Effector memory CD8-positive, alpha-beta T cell (primary cell): Measurements from ENCODE around the gene GRID2.

ENCODE experiments used
- ATAC-seq: fragments of 150-1000 bp; cut with Tn5 transposase; replicated peaks from 2 replicates; pipeline ENCODE4 v1.10.0; 2021; ENCODE audit warnings: mild to moderate bottlenecking, moderate library complexity
- DNase-seq, 3 experiments: peaks; one replicate each; pipeline ENCODE4 v3.0.0; 2021
- H3K27ac Mint-ChIP-seq, 2 donors: one replicate each; pipeline ENCODE4 v1.8.0; 2022; ENCODE audit warnings: mild to moderate bottlenecking in 2 of 2, mixed read lengths in 2 of 2, moderate library complexity in 2 of 2
- H3K27me3 Mint-ChIP-seq, 2 donors: one replicate each; pipeline ENCODE4 v1.8.0; 2022; ENCODE audit warnings: mixed read lengths in 2 of 2
- H3K36me3 Mint-ChIP-seq: one replicate; pipeline ENCODE4 v1.8.0; 2022; ENCODE audit warnings: mild to moderate bottlenecking, moderate library complexity, mixed read lengths; ENCODE audit not compliant: insufficient read depth
- H3K4me1 Mint-ChIP-seq, 2 donors: one replicate each; pipeline ENCODE4 v1.8.0; 2022; ENCODE audit warnings: low read depth in 2 of 2, mixed read lengths in 2 of 2
- H3K4me3 Mint-ChIP-seq, 2 donors: one replicate each; pipeline ENCODE4 v1.8.0; 2022; ENCODE audit warnings: mild to moderate bottlenecking in 2 of 2, mixed read lengths in 2 of 2, moderate library complexity in 2 of 2
- H3K9me3 Mint-ChIP-seq, 2 donors: one replicate each; pipeline ENCODE4 v1.8.0; 2022; ENCODE audit warnings: mixed read lengths in 2 of 2

Gene GRID2

GRCh38 chr4:93748373-93749291 lies 1444.9 kb downstream of the GRID2 start:
- no peak overlapping the region for H3K27ac Mint-ChIP-seq
- H3K27me3 Mint-ChIP-seq = no peaks in the 10 kb centered on the region
- DNase-seq = no peak
- H3K9me3 Mint-ChIP-seq = peaks cover 6 to 7% of the 10 kb centered on the region in 2 donors
- no peaks in the 10 kb centered on the region for H3K4me1 Mint-ChIP-seq
- no peak for ATAC-seq
- peaks cover 6% of the 10 kb centered on the region for H3K36me3 Mint-ChIP-seq
- no peak overlapping the region for H3K4me3 Mint-ChIP-seq

GRCh38 chr4:93749292-93749761 lies 1445.6 kb downstream of the GRID2 start:
- Mint-ChIP-seq H3K4me3 (no peak overlapping the region), H3K27ac (no peak overlapping the region), H3K27me3 (no peaks in the 10 kb centered on the region), H3K9me3 (peaks cover 3 to 4% of the 10 kb centered on the region in 2 donors), H3K36me3 (peaks cover 6% of the 10 kb centered on the region), H3K4me1 (no peaks in the 10 kb centered on the region)
- ATAC-seq (no peak), DNase-seq (no peak)

DNA sequence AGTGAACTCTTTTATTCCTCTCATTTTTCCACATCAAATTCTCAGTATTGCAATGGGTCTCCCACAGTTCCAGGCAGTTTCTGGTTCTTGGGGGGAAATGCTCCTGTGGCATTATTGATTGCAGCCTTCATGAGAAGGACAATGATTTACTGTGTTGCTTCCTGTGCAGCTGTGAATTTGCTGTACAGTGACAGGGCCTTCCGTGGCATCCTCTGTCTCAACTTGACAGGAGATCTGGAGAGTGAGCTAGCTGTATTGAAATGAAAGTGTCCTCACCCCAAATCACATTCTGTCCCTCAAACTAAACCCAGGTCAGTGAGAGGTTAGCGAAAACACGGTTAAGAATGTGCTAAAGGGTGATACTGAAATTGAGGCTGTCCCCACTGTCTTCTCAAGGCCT lies 1447.6 kb downstream of the GRID2 start:
- H3K36me3 Mint-ChIP-seq = peaks cover 3% of the 10 kb centered on the region
- H3K27me3 Mint-ChIP-seq = no peaks in the 10 kb centered on the region
- ATAC-seq (no peak), DNase-seq (no peak)
- peaks cover 0 to 3% of the 10 kb centered on the region in 2 donors for H3K9me3 Mint-ChIP-seq
- H3K4me3 Mint-ChIP-seq = no peak overlapping the region
- H3K27ac Mint-ChIP-seq = no peak overlapping the region
- H3K4me1 Mint-ChIP-seq = no peaks in the 10 kb centered on the region

DNA sequence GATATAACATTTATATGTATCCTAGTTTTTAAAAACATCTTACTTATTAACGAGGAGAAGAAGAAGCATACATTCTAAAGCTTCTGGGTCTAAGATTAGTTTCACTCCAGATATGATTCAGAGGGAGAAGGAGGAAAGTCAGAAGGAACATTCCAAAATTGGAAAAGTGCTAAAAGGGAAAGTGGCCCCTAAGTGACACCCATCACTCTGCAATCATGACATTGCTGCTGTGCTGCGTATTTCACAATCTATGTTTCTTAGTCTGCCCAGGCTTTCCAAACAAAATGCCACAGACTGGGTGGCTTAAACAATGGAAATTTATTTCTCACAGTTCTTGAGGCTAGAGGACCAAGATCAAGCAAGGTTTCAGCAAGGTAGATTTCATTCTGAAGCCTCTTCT lies 1452.3 kb downstream of the GRID2 start:
- no peaks in the 10 kb centered on the region for H3K36me3 Mint-ChIP-seq

GRCh38 chr4:93759506-93759905 lies 1455.7 kb downstream of the GRID2 start:
- peaks cover 0 to 2% of the 10 kb centered on the region in 2 donors for H3K9me3 Mint-ChIP-seq
- no peaks in the 10 kb centered on the region for H3K4me1 Mint-ChIP-seq
- H3K27ac Mint-ChIP-seq = no peak overlapping the region

More for the DNA sequence above, 1452.3 kb downstream of the GRID2 start:
- Mint-ChIP-seq H3K4me1 (no peaks in the 10 kb centered on the region), H3K4me3 (no peak overlapping the region), H3K9me3 (peaks cover 0 to 6% of the 10 kb centered on the region in 2 donors), H3K27me3 (no peaks in the 10 kb centered on the region), H3K27ac (no peak overlapping the region)
- DNase-seq = no peak
- no peak for ATAC-seq

GRCh38 chr4:93760284-93760683 lies 1456.5 kb downstream of the GRID2 start:
- Mint-ChIP-seq H3K27me3 (no peaks in the 10 kb centered on the region), H3K4me1 (no peaks in the 10 kb centered on the region), H3K27ac (no peak overlapping the region), H3K36me3 (no peaks in the 10 kb centered on the region), H3K9me3 (peaks cover 0 to 2% of the 10 kb centered on the region in 2 donors), H3K4me3 (no peak overlapping the region)
- ATAC-seq = no peak
- DNase-seq = no peak

More at GRCh38 chr4:93759506-93759905, 1455.7 kb downstream of the GRID2 start:
- Mint-ChIP-seq H3K36me3 (no peaks in the 10 kb centered on the region), H3K4me3 (no peak overlapping the region), H3K27me3 (no peaks in the 10 kb centered on the region)
- ATAC-seq = no peak
- no peak for DNase-seq

- no peaks in the 10 kb centered on the region for H3K36me3 Mint-ChIP-seq
- H3K4me1 Mint-ChIP-seq = no peaks in the 10 kb centered on the region
- DNase-seq (no peak), ATAC-seq (no peak)
- H3K27ac Mint-ChIP-seq = no peak overlapping the region
- peaks cover 0 to 2% of the 10 kb centered on the region in 2 donors for H3K9me3 Mint-ChIP-seq
- no peaks in the 10 kb centered on the region for H3K27me3 Mint-ChIP-seq
- H3K4me3 Mint-ChIP-seq = no peak overlapping the region
These were observed 1457.5 kb downstream of the GRID2 start for GRCh38 chr4:93761286-93761685.

DNA sequence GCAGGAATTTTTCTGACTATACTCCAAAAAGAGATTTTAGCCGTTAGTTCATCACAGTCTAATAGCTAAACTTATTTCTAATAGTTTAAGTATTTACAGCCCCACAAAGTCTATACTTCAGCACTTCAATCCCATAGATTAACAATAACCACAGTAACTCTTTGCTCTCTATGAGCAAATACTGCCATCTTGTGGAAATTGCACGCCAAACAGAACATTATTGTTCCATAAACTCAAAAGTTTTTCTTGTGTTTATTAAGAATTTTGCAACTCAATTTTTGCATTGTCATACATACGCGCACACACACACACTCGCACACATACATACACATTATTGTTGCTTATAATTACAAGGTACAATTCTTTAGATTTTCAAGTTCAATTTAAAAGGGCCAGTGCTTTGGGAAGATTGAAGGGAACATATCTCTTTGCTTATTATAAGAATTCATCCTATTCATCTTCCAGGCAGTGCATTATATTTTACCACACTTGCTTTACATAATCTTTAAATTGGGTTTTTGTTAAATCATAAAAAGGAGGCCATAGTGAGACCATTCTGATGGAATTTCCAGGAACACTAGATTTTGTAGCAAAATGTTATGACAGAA lies 1461.0 kb downstream of the GRID2 start:
- no peaks in the 10 kb centered on the region for H3K27me3 Mint-ChIP-seq
- no peaks in the 10 kb centered on the region for H3K9me3 Mint-ChIP-seq
- ATAC-seq = no peak
- no peak overlapping the region for H3K4me3 Mint-ChIP-seq
- no peaks in the 10 kb centered on the region for H3K36me3 Mint-ChIP-seq
- H3K27ac Mint-ChIP-seq = no peak overlapping the region
- no peaks in the 10 kb centered on the region for H3K4me1 Mint-ChIP-seq
- DNase-seq = no peak

GRCh38 chr4:93767917-93768316 lies 1464.2 kb downstream of the GRID2 start:
- Mint-ChIP-seq H3K4me3 (no peak overlapping the region), H3K9me3 (no peaks in the 10 kb centered on the region), H3K27ac (no peak overlapping the region), H3K27me3 (no peaks in the 10 kb centered on the region), H3K4me1 (no peaks in the 10 kb centered on the region), H3K36me3 (no peaks in the 10 kb centered on the region)
- ATAC-seq (no peak), DNase-seq (no peak)

GRCh38 chr4:93770201-93770600 lies 1466.4 kb downstream of the GRID2 start:
- DNase-seq (no peak), ATAC-seq (no peak)
- H3K4me1 Mint-ChIP-seq = no peaks in the 10 kb centered on the region
- no peaks in the 10 kb centered on the region for H3K36me3 Mint-ChIP-seq
- no peaks in the 10 kb centered on the region for H3K27me3 Mint-ChIP-seq
- H3K9me3 Mint-ChIP-seq = no peaks in the 10 kb centered on the region
- H3K4me3 Mint-ChIP-seq = no peak overlapping the region
- no peak overlapping the region for H3K27ac Mint-ChIP-seq

DNA sequence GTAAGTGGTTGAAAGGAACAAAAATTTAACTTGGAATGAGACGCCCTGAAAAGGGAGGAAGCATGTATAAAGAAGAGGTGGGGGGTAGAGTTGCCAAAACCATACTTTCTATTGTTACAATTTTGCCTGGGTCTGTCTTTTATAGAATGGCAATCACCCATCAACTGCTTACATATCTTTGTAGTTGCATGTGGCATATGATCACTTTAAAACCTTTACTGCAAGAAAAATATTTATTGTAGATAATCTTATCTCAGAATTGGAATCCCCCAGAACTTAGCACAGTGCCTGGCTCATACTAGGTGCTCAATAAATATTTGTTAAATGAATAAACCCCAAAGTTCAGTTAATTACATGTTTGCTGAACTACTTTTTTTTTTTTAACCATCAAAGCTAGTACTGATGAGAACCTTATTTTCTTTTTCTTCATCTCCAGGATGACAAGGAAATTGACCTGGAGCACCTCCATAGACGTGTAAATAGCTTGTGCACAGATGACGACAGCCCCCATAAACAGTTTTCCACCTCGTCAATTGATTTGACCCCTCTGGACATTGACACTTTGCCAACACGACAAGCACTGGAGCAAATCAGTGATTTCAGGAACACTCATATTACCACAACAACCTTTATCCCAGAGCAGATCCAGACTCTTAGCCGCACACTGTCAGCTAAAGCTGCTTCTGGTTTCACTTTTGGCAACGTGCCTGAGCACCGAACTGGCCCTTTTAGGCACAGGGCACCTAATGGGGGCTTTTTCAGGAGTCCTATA lies 1468.1 kb downstream of the GRID2 start:
- Mint-ChIP-seq H3K9me3 (peaks cover 0 to 2% of the 10 kb centered on the region in 2 donors), H3K36me3 (no peaks in the 10 kb centered on the region), H3K4me3 (no peak overlapping the region), H3K4me1 (no peaks in the 10 kb centered on the region), H3K27me3 (no peaks in the 10 kb centered on the region), H3K27ac (no peak overlapping the region)
- ATAC-seq = no peak
- DNase-seq = no peak

DNA sequence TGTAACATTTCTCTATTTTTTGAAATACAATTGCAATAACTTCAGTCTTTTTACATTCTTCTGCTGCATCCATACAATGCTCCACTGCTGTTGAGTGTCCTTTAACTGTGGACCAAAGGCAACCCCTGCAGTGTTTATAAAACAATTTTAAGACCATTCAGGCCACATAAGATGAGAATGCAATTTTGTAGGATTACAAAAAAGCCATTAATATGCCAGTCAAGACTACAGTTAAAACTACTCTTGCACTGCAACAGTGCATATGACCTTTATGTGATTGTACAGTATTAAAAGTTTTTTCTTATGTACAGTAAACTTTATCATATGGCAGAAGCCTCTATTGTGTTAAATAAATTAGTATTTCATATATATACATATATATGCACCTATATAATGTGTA lies 1469.1 kb downstream of the GRID2 start:
- no peaks in the 10 kb centered on the region for H3K36me3 Mint-ChIP-seq
- no peaks in the 10 kb centered on the region for H3K27me3 Mint-ChIP-seq
- ATAC-seq (no peak), DNase-seq (no peak)
- H3K4me1 Mint-ChIP-seq = no peaks in the 10 kb centered on the region
- no peak overlapping the region for H3K4me3 Mint-ChIP-seq
- H3K9me3 Mint-ChIP-seq = peaks cover 0 to 7% of the 10 kb centered on the region in 2 donors
- no peak overlapping the region for H3K27ac Mint-ChIP-seq

DNA sequence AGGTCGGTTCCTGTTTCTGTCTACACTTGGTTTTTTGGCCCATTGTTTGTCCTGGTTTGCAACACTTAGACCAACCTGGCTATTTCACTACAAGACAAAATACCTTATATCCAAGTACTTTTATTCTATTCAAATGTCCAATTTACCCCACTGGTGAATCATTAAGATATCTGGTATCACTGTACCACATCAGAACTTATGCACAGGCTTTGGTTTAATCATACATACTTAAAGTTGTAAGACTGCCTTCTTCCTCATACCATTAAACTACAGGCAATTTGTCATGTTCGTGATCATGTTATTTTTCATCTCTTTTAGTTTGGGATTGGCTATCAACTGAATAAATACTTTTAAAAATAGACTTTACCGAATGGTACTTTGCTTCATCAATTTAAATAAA lies 1471.8 kb downstream of the GRID2 start:
- Mint-ChIP-seq H3K27ac (no peak overlapping the region), H3K4me3 (no peak overlapping the region), H3K36me3 (no peaks in the 10 kb centered on the region), H3K4me1 (no peaks in the 10 kb centered on the region), H3K27me3 (no peaks in the 10 kb centered on the region), H3K9me3 (peaks cover 0 to 15% of the 10 kb centered on the region in 2 donors)
- DNase-seq = no peak
- no peak for ATAC-seq
